ENCODE results near the gene SLC25A19. TPM values are rescaled to one million over a fixed set of nuclear protein-coding genes. Genes with fewer than 3 reads are reported as not detected.

The SLC25A19 gene
- total and polyA plus RNA-seq, 2 of the 8 experiments (the other 6 are each of a cell fraction or from before 2014, with no cell fraction given): 28.6 to 32.6 TPM

DNA sequence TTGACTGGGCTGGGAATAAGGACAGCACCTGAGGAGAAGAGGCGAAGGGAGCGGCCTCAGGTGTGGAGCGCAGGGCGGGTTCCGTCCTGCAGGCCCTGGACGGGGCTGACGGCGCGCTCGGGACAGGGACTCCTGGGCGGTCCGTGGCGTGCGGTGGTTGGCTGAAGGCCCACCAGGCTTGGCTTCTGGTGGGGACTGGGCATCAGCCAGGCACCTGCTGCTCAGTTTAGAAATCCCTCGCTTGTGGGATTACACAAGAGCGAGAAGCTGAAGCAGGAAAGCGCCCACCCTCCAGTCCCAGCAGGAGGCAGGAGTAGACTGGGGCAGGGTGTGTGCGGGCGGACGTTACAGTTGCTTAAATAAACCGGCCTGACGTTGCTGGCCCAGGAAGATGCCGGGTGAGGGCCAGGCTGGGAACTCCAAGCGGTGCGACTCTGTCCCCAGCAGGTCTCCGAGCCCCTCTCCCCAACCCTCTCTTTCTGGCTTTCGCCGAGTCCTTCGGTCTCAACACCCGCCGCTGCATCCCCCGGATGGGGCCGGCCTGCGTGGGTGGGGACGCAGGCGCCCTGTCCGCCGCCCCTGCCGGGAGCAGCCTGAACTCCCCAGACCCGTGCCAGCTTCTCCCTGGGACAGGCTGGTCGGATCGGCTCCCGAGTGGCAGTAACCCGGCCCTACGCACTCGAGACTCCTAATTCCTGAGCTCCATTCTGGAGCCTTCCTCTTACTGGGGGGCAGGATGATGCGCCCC lies 18.8 kb downstream of the SLC25A19 start (continued):
- TF ChIP-seq TAF1 (IDR thresholded peaks at IDR 0.05; ENCODE audit: low read depth, low read length) (peak; percentile 47; the same call in 1 of the 2 replicates), MAFK (IDR thresholded peaks at IDR 0.05; ENCODE audit: low read depth, low read length) (no peak), KDM1A (IDR thresholded peaks at IDR 0.05; ENCODE audit: borderline replicate concordance, low read length) (no peak), ASH2L (IDR thresholded peaks at IDR 0.05; ENCODE audit: low read length) (peak; percentile 71)
- TF ChIP-seq, protein P1, sequence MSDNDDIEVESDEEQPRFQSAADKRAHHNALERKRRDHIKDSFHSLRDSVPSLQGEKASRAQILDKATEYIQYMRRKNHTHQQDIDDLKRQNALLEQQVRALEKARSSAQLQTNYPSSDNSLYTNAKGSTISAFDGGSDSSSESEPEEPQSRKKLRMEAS (IDR thresholded peaks at IDR 0.05): 0 out of 2 replicates have a peak, but pooled peaks have one; percentile 4
